T-helper 2 cell treated with Interferon-gamma antibody and Interleukin-4, amounts not matched to agents 5 μg/mL and 100 μg/mL, for 36 hours (primary cell): ENCODE results near the gene SLC6A1.

Source experiments
- DNase-seq: peaks from one replicate; pipeline ENCODE4 v3.0.0; 2021; ENCODE audit warnings: low spot score
- H3K27ac Mint-ChIP-seq: one replicate; pipeline ENCODE4 v1.8.0; 2021; ENCODE audit warnings: mild to moderate bottlenecking, mixed read lengths
- H3K27me3 Mint-ChIP-seq: one replicate; pipeline ENCODE4 v1.8.0; 2021; ENCODE audit warnings: low read depth, mixed read lengths
- H3K36me3 Mint-ChIP-seq: one replicate; pipeline ENCODE4 v1.8.0; 2021; ENCODE audit warnings: low read depth, mixed read lengths
- H3K4me1 Mint-ChIP-seq: one replicate; pipeline ENCODE4 v1.8.0; 2021; ENCODE audit warnings: low read depth, mixed read lengths
- H3K4me3 Mint-ChIP-seq: one replicate; pipeline ENCODE4 v1.8.0; 2022; ENCODE audit warnings: mild to moderate bottlenecking, moderate library complexity, mixed read lengths
- H3K9me3 Mint-ChIP-seq: one replicate; pipeline ENCODE4 v1.8.0; 2021; ENCODE audit warnings: mixed read lengths

SLC6A1 gene

GRCh38 chr3:10992017-10992942 is at the start of gene SLC6A1:
SLC6A1 (plus strand) TSS chr3:10992748; CDS start chr3:11017212, 24,464 bp downstream.
- no peak for DNase-seq
- peaks cover 50% of the 10 kb centered on the region for H3K27me3 Mint-ChIP-seq
- no peaks in the 10 kb centered on the region for H3K36me3 Mint-ChIP-seq
- H3K4me3 Mint-ChIP-seq, result peak within 1 kb of the TSS; percentile 58
- peaks cover 3% of the 10 kb centered on the region for H3K4me1 Mint-ChIP-seq
- H3K27ac Mint-ChIP-seq, result no peak within 1 kb of the TSS
- no peaks in the 10 kb centered on the region for H3K9me3 Mint-ChIP-seq

- Mint-ChIP-seq H3K4me1 (no peaks in the 10 kb centered on the region), H3K27ac (no peak overlapping the region), H3K4me3 (no peak overlapping the region), H3K36me3 (no peaks in the 10 kb centered on the region), H3K9me3 (peaks cover 3% of the 10 kb centered on the region), H3K27me3 (no peaks in the 10 kb centered on the region)
- no peak for DNase-seq
Measured at GRCh38 chr3:10944866-10945265, 47.7 kb upstream of the SLC6A1 start.

- Mint-ChIP-seq H3K9me3 (peaks cover 3% of the 10 kb centered on the region), H3K4me1 (no peaks in the 10 kb centered on the region), H3K4me3 (no peak overlapping the region), H3K27me3 (no peaks in the 10 kb centered on the region), H3K27ac (no peak overlapping the region), H3K36me3 (no peaks in the 10 kb centered on the region)
- peak; percentile 26 for DNase-seq
Measured at GRCh38 chr3:10945683-10946287, 46.8 kb upstream of the SLC6A1 start.

GRCh38 chr3:10946526-10946925 is 46.0 kb upstream of the SLC6A1 start:
- H3K27ac Mint-ChIP-seq, result no peak overlapping the region
- no peaks in the 10 kb centered on the region for H3K27me3 Mint-ChIP-seq
- H3K4me3 Mint-ChIP-seq, result no peak overlapping the region
- no peak for DNase-seq
- peaks cover 3% of the 10 kb centered on the region for H3K9me3 Mint-ChIP-seq
- H3K36me3 Mint-ChIP-seq, result no peaks in the 10 kb centered on the region
- H3K4me1 Mint-ChIP-seq, result no peaks in the 10 kb centered on the region

GRCh38 chr3:10948326-10948725 is 44.2 kb upstream of the SLC6A1 start:
- no peaks in the 10 kb centered on the region for H3K4me1 Mint-ChIP-seq

GRCh38 chr3:10949197-10949596 is 43.4 kb upstream of the SLC6A1 start:
- Mint-ChIP-seq H3K9me3 (no peaks in the 10 kb centered on the region), H3K36me3 (no peaks in the 10 kb centered on the region), H3K27me3 (no peaks in the 10 kb centered on the region), H3K4me1 (no peaks in the 10 kb centered on the region), H3K27ac (no peak overlapping the region), H3K4me3 (no peak overlapping the region)
- DNase-seq, result no peak

More at GRCh38 chr3:10948326-10948725, 44.2 kb upstream of the SLC6A1 start:
- no peaks in the 10 kb centered on the region for H3K27me3 Mint-ChIP-seq
- H3K4me3 Mint-ChIP-seq, result no peak overlapping the region
- H3K9me3 Mint-ChIP-seq, result no peaks in the 10 kb centered on the region
- H3K36me3 Mint-ChIP-seq, result no peaks in the 10 kb centered on the region
- no peak for DNase-seq
- no peak overlapping the region for H3K27ac Mint-ChIP-seq

GRCh38 chr3:10950476-10951294 is 41.9 kb upstream of the SLC6A1 start:
- no peak overlapping the region for H3K27ac Mint-ChIP-seq
- H3K9me3 Mint-ChIP-seq, result no peaks in the 10 kb centered on the region
- H3K4me1 Mint-ChIP-seq, result no peaks in the 10 kb centered on the region
- H3K27me3 Mint-ChIP-seq, result no peaks in the 10 kb centered on the region
- no peaks in the 10 kb centered on the region for H3K36me3 Mint-ChIP-seq
- H3K4me3 Mint-ChIP-seq, result no peak overlapping the region
- no peak for DNase-seq

GRCh38 chr3:10951295-10951926 is 41.1 kb upstream of the SLC6A1 start:
- no peaks in the 10 kb centered on the region for H3K36me3 Mint-ChIP-seq
- H3K9me3 Mint-ChIP-seq, result no peaks in the 10 kb centered on the region
- H3K4me1 Mint-ChIP-seq, result no peaks in the 10 kb centered on the region
- no peak overlapping the region for H3K27ac Mint-ChIP-seq
- no peaks in the 10 kb centered on the region for H3K27me3 Mint-ChIP-seq
- H3K4me3 Mint-ChIP-seq, result no peak overlapping the region
- DNase-seq, result no peak

- Mint-ChIP-seq H3K9me3 (no peaks in the 10 kb centered on the region), H3K4me1 (no peaks in the 10 kb centered on the region), H3K36me3 (no peaks in the 10 kb centered on the region), H3K4me3 (no peak overlapping the region), H3K27ac (no peak overlapping the region), H3K27me3 (no peaks in the 10 kb centered on the region)
- DNase-seq, result no peak
Measured at GRCh38 chr3:10952525-10952924, 40.0 kb upstream of the SLC6A1 start.

GRCh38 chr3:10954740-10955139 is 37.8 kb upstream of the SLC6A1 start:
- no peaks in the 10 kb centered on the region for H3K36me3 Mint-ChIP-seq
- H3K27ac Mint-ChIP-seq, result no peak overlapping the region
- no peaks in the 10 kb centered on the region for H3K27me3 Mint-ChIP-seq
- H3K9me3 Mint-ChIP-seq, result no peaks in the 10 kb centered on the region
- no peak overlapping the region for H3K4me3 Mint-ChIP-seq
- no peaks in the 10 kb centered on the region for H3K4me1 Mint-ChIP-seq
- no peak for DNase-seq

- H3K4me3 Mint-ChIP-seq, result no peak overlapping the region
- H3K4me1 Mint-ChIP-seq, result no peaks in the 10 kb centered on the region
- no peaks in the 10 kb centered on the region for H3K9me3 Mint-ChIP-seq
- no peak overlapping the region for H3K27ac Mint-ChIP-seq
- no peaks in the 10 kb centered on the region for H3K27me3 Mint-ChIP-seq
- DNase-seq, result no peak
- H3K36me3 Mint-ChIP-seq, result no peaks in the 10 kb centered on the region
Measured at GRCh38 chr3:10955711-10956453, 36.7 kb upstream of the SLC6A1 start.

- Mint-ChIP-seq H3K36me3 (no peaks in the 10 kb centered on the region), H3K27me3 (no peaks in the 10 kb centered on the region), H3K9me3 (no peaks in the 10 kb centered on the region), H3K4me1 (no peaks in the 10 kb centered on the region), H3K27ac (no peak overlapping the region), H3K4me3 (no peak overlapping the region)
- DNase-seq, result no peak
Measured at GRCh38 chr3:10956531-10956930, 36.0 kb upstream of the SLC6A1 start.

GRCh38 chr3:10956986-10957385 is 35.6 kb upstream of the SLC6A1 start:
- no peak overlapping the region for H3K27ac Mint-ChIP-seq
- H3K4me1 Mint-ChIP-seq, result no peaks in the 10 kb centered on the region
- no peak for DNase-seq
- no peak overlapping the region for H3K4me3 Mint-ChIP-seq
- no peaks in the 10 kb centered on the region for H3K27me3 Mint-ChIP-seq
- H3K36me3 Mint-ChIP-seq, result no peaks in the 10 kb centered on the region
- no peaks in the 10 kb centered on the region for H3K9me3 Mint-ChIP-seq
